Colonic mucosa (tissue), 4 donors: ENCODE results near the gene POMGNT1. TPM values are rescaled to one million over a fixed set of nuclear protein-coding genes. Genes with fewer than 3 reads are reported as not detected.

ENCODE experiments used
- DNase-seq: peaks from one replicate; pipeline ENCODE4 v3.0.0-alpha.2; 2020
- H3K27ac ChIP-seq: fragments of 200-600 bp; one replicate; pipeline ENCODE4 v1.8.0; 2021
- H3K27me3 ChIP-seq: fragments of 200-600 bp; one replicate; pipeline ENCODE4 v1.8.0; 2021
- H3K36me3 ChIP-seq: fragments of 200-600 bp; one replicate; pipeline ENCODE4 v1.8.0; 2021
- H3K4me1 ChIP-seq: fragments of 200-600 bp; one replicate; pipeline ENCODE4 v1.8.0; 2021; ENCODE audit warnings: mild to moderate bottlenecking
- H3K4me3 ChIP-seq: fragments of 200-600 bp; one replicate; pipeline ENCODE4 v1.8.0; 2021
- H3K9ac ChIP-seq, 2 donors: one replicate each; pipeline ENCODE4 v1.7.0; 2013; ENCODE audit warnings: control low read depth in 2 of 2, low read depth in 2 of 2, low read length in 2 of 2
- H3K9me3 ChIP-seq: fragments of 200-600 bp; one replicate; pipeline ENCODE4 v1.8.0; 2021
- CTCF ChIP-seq: fragments of 200-600 bp; IDR thresholded peaks from one replicate; pipeline ENCODE4 v1.8.0; 2022; ENCODE audit warnings: antibody characterized with exemption, mild to moderate bottlenecking
- intact Hi-C: fragments of 100-400 bp; cut with DNase I; formaldehyde crosslinking; loops from one replicate; pipeline ENCODE4 v1.14.1; 2022
- total RNA-seq, 2 donors: library from RNA; stranded (reverse); fragmentation: NEBNext Ultra II Directional in 1 of 2; extraction: Animal tissue kit (Norgen Biotek cat#: 25700) in 1 of 2; gene quantifications; one replicate each; pipeline ENCODE4 v1.2.1, GENCODE V29; 2021
- donor health status: healthy.
- donor health status: DM: no; HTN: no; CAD: no.
- donor health status: DM: no; HTN: no; CAD: no.

The POMGNT1 gene
- total RNA-seq, 2 donors from 2014 or later = 20.9 to 38.9 TPM

- intact Hi-C loops = no loop called here
- no peak for DNase-seq
- no peaks in the 10 kb centered on the region for H3K9me3 ChIP-seq
- H3K9ac ChIP-seq = no peak overlapping the region
- no peak overlapping the region for H3K4me3 ChIP-seq
- H3K36me3 ChIP-seq = no peaks in the 10 kb centered on the region
- no peaks in the 10 kb centered on the region for H3K27me3 ChIP-seq
- TF ChIP-seq CTCF = no peak
- no peaks in the 10 kb centered on the region for H3K4me1 ChIP-seq
- H3K27ac ChIP-seq = no peak overlapping the region
Observed at GRCh38 chr1:46160212-46160611, 38.0 kb downstream of the POMGNT1 start.

- Histone ChIP-seq H3K36me3 (no peaks in the 10 kb centered on the region), H3K4me3 (no peak overlapping the region), H3K9ac (no peak overlapping the region), H3K27ac (no peak overlapping the region), H3K9me3 (no peaks in the 10 kb centered on the region), H3K27me3 (no peaks in the 10 kb centered on the region), H3K4me1 (no peaks in the 10 kb centered on the region)
- no peak for TF ChIP-seq CTCF
- intact Hi-C loops = no loop called here
- no peak for DNase-seq
Observed at GRCh38 chr1:46159516-46159915, 38.7 kb downstream of the POMGNT1 start.

- no peaks in the 10 kb centered on the region for H3K4me1 ChIP-seq
- H3K9ac ChIP-seq = no peak overlapping the region
- H3K27ac ChIP-seq = no peak overlapping the region
- no peak for DNase-seq
- H3K27me3 ChIP-seq = no peaks in the 10 kb centered on the region
- H3K4me3 ChIP-seq = no peak overlapping the region
- no peaks in the 10 kb centered on the region for H3K36me3 ChIP-seq
- H3K9me3 ChIP-seq = no peaks in the 10 kb centered on the region
- intact Hi-C loops = no loop called here
- TF ChIP-seq CTCF = no peak
Observed at GRCh38 chr1:46158312-46159281, 39.6 kb downstream of the POMGNT1 start.

- Histone ChIP-seq H3K4me3 (no peak overlapping the region), H3K27ac (no peak overlapping the region), H3K9me3 (no peaks in the 10 kb centered on the region), H3K4me1 (no peaks in the 10 kb centered on the region), H3K27me3 (no peaks in the 10 kb centered on the region), H3K9ac (no peak overlapping the region), H3K36me3 (no peaks in the 10 kb centered on the region)
- TF ChIP-seq CTCF = no peak
- no peak for DNase-seq
- intact Hi-C loops = no loop called here
Observed at GRCh38 chr1:46157916-46158311, 40.3 kb downstream of the POMGNT1 start.

- H3K9ac ChIP-seq = no peak overlapping the region
- H3K4me3 ChIP-seq = no peak overlapping the region
- DNase-seq = no peak
- H3K36me3 ChIP-seq = no peaks in the 10 kb centered on the region
- intact Hi-C loops = no loop called here
- H3K27me3 ChIP-seq = no peaks in the 10 kb centered on the region
- H3K27ac ChIP-seq = no peak overlapping the region
- H3K4me1 ChIP-seq = no peaks in the 10 kb centered on the region
- no peak for TF ChIP-seq CTCF
- H3K9me3 ChIP-seq = no peaks in the 10 kb centered on the region
Observed at GRCh38 chr1:46153732-46154131, 44.5 kb downstream of the POMGNT1 start.
